ENCODE data around the gene COX4I2.

Gene COX4I2

GRCh38 chr20:31691646-31692275 lies 54.0 kb downstream of the COX4I2 start:
- no peak overlapping the region for H3K4me3 ChIP-seq (ENCODE audit: low read depth, low read length)
- no peak for TF ChIP-seq CTCF (IDR thresholded peaks at IDR 0.05; ENCODE audit: control insufficient read depth, extremely low read depth, insufficient read depth)

GRCh38 chr20:31693402-31693801 lies 55.7 kb downstream of the COX4I2 start:
- no peak overlapping the region for H3K4me3 ChIP-seq (ENCODE audit: low read depth, low read length)
- DNase-seq (ENCODE audit: low read depth): no peak
- no peak for TF ChIP-seq CTCF (IDR thresholded peaks at IDR 0.05; ENCODE audit: control insufficient read depth, extremely low read depth, insufficient read depth)

More at GRCh38 chr20:31691646-31692275, 54.0 kb downstream of the COX4I2 start:
- no peak for DNase-seq (ENCODE audit: low read depth)

GRCh38 chr20:31693987-31694661 lies 56.4 kb downstream of the COX4I2 start:
- no peak overlapping the region for H3K4me3 ChIP-seq (ENCODE audit: low read depth, low read length)
- no peak for TF ChIP-seq CTCF (IDR thresholded peaks at IDR 0.05; ENCODE audit: control insufficient read depth, extremely low read depth, insufficient read depth)
- no peak for DNase-seq (ENCODE audit: low read depth)
